ENCODE measurements around the gene CACNA1D.

- TF ChIP-seq GATA2 (IDR thresholded peaks at IDR 0.05; ENCODE audit: low read depth, low read length), result no peak
- TF ChIP-seq GATA3 (IDR thresholded peaks at IDR 0.05; ENCODE audit: low read depth, low read length), result no peak
Measured at GRCh38 chr3:53822331-53822741, 327.9 kb downstream of the CACNA1D start.

Data from SH-SY5Y (cell line).